GM13977 (cell line): ENCODE measurements around the gene KLHL24.
"Not testable (repeated sequence)": the region's sequence is repeated elsewhere in the genome, so short reads cannot be mapped to it uniquely, and the experiment has no call there.

Source experiments
- DNase-seq: peaks from one replicate; pipeline ENCODE4 v3.0.0; 2012; ENCODE audit warnings: low spot score
- in situ Hi-C: fragments of 300-500 bp; cut with MboI; formaldehyde crosslinking; loops from one replicate; pipeline ENCODE4 v1.12.0; 2022; ENCODE audit warnings: low sequenced_read_pairs, low pct_unique_long_range_greater_than_20kb, mixed read lengths, inconsistent platforms; ENCODE audit not compliant: unreplicated experiment
- TF ChIP-seq, protein P1 (sequence below): IDR thresholded peaks from 2 replicates; pipeline ENCODE4 v1.5.1; 2012; ENCODE audit warnings: mild to moderate bottlenecking, control low read depth; ENCODE audit not compliant: insufficient read depth; ENCODE audit errors: extremely low read depth, missing control alignments

Gene KLHL24

GRCh38 chr3:183620252-183620628 lies 15.2 kb upstream of the KLHL24 start:
- TF ChIP-seq, protein P1, sequence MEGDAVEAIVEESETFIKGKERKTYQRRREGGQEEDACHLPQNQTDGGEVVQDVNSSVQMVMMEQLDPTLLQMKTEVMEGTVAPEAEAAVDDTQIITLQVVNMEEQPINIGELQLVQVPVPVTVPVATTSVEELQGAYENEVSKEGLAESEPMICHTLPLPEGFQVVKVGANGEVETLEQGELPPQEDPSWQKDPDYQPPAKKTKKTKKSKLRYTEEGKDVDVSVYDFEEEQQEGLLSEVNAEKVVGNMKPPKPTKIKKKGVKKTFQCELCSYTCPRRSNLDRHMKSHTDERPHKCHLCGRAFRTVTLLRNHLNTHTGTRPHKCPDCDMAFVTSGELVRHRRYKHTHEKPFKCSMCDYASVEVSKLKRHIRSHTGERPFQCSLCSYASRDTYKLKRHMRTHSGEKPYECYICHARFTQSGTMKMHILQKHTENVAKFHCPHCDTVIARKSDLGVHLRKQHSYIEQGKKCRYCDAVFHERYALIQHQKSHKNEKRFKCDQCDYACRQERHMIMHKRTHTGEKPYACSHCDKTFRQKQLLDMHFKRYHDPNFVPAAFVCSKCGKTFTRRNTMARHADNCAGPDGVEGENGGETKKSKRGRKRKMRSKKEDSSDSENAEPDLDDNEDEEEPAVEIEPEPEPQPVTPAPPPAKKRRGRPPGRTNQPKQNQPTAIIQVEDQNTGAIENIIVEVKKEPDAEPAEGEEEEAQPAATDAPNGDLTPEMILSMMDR, result no peak
- in situ Hi-C loops, result no loop called here

DNA sequence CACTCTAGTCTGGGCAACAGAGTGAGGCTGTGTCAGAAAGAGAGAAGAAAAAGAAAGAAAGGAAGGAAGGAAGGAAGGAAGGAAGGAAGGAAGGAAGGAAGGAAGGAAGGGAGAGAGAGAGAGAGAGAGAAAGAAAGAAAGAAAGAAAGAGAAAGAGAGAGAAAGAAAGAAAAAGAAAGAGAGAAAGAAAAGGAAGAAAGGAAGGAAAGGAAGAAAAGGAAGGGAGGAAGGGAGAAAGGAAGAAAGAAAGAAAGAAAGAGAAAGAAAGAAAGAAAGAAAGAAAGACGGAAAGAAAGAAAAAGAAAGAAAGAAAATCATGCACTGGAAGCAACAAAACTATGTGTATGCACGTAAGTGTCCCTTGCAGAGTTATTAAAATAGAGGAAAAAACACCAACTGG lies 12.9 kb upstream of the KLHL24 start:
- in situ Hi-C loops, DNase-seq: not testable (repeated sequence)

More at GRCh38 chr3:183620252-183620628, 15.2 kb upstream of the KLHL24 start:
- no peak for DNase-seq

DNA sequence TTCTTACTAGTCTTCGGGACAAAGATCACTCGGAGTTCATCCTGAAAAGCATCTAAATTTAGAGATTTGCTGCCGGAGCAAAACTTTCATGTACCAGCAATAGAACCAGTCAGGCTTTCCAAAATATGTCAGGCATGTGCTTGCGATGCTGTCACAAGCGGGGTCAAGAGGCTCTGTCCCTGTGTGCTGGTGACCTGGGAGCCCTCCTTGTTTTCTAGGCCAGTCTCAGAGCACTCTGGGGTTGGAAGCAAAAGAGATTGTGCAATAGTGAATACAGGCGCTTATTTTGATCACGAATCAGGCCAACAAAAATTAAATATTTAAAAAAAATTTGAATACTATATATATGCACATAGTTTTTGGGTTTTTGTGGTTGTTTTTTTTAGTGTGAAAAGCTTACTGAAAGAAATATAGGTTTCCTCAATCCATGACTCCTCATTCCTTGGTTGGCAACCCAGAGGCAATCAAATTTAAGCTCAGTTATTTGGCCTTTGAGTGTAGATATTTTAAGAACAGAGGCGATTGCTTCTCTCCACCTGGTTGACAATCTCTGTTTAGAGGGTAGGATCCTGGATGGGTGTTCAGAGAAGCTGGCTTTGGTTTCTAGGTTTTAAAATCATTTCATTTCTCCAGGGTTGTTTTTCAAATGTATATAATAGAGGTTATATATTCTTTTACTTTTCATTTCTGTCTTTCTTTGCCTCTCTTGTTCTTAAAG lies 8.4 kb upstream of the KLHL24 start:
- in situ Hi-C loops, result no loop called here
- no peak for DNase-seq
- TF ChIP-seq, protein P1, result no peak

DNA sequence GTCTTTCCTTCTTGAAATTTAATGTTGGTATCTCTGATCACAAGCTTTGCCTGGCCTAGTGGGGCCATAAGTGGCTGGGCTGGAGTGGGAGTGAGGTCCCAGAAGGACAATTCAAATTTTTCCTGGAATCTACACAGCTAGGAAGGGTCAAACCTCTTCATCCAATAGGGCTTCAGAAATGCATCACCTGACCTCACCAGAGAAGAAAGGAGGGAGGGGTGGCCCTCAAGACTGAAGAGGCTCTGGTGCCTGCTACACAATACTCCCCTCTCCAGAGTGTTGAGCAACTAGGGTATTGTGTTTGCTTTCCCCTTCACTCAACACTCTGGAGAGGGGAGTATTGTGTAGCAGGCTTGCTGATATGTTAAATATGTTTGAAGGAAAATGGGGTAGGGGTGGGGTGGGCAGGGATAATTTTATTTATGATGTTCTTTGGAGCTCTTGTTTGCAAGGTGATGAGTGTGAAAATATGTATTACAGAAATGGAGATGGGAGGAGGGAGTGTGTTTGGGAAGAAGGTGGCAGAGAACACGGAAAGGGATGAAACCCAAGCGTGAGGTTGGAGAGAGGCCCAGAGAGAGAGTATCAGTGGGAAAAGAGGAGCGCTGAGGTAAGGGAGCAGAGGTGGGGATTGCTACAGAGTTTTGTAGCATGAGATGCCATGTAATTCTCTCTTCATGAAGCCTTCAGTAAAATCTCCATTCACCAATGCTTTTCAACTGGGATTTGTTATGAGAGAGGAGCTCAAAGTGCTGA lies 5.7 kb upstream of the KLHL24 start:
- TF ChIP-seq, protein P1, result no peak
- DNase-seq, result no peak
- in situ Hi-C loops, result no loop called here

GRCh38 chr3:183631715-183632114 lies 3.7 kb upstream of the KLHL24 start:
- TF ChIP-seq, protein P1, result no peak
- DNase-seq, result no peak
- in situ Hi-C loops, result no loop called here

DNA sequence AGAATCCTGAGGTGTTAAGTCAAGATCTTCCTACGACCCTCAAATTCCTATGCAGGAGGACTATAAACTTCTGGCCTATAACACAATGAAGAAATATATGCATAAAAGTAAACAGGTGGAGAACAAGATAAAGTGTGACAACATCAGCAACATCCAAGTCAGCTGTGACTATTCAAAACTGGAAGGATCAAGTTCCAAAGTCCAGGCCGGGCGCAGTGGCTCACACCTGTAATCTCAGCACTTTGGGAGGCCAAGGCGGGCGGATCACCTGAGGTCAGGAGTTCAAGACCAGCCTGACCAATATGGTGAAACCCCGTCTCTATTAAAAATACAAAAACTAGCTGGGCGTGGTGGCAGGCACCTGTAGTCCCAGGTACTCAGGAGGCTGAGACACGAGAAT lies 2.7 kb upstream of the KLHL24 start:
- in situ Hi-C loops, result not testable (repeated sequence)

GRCh38 chr3:183634707-183635106 lies 716 bp upstream of the KLHL24 start:
- in situ Hi-C loops, result no loop called here
- TF ChIP-seq, protein P1, result no peak
- DNase-seq, result no peak

More for the DNA sequence above, 2.7 kb upstream of the KLHL24 start:
- not testable (repeated sequence) for DNase-seq
